RCC 7860 (cell line): ENCODE measurements around the gene PLCL2.
"Not testable (repeated sequence)": the region's sequence is repeated elsewhere in the genome, so short reads cannot be mapped to it uniquely, and the experiment has no call there.

Experiments
- DNase-seq: peaks from one replicate; pipeline ENCODE4 v3.0.0-alpha.2; 2015; ENCODE audit warnings: low spot score
- FAIRE-seq: peaks from 2 replicates; lab custom pipeline; 2012; peaks lifted over from hg19 to GRCh38; lab: Jason Lieb, UNC

PLCL2 gene

DNA sequence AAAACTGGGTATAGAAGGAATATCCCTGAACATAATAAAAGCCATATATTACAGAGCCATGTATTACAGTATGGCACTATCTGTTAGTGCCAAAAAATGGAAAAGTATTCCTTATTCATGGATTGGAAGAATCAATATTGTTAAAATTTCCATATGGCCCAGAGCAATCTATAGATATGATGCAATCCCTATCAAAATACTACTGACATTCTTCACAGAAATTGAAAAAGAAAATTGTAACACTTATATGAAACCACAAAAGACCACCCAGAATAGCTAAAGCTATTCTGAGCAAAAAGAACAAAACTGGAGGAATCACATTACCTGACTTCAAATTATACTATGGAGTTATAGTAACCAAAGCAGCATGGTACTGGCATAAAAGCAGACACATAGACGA is 218.8 kb downstream of the PLCL2 start:
- no peak for DNase-seq
- FAIRE-seq = no peak

GRCh38 chr3:17106801-17107200 is 222.0 kb downstream of the PLCL2 start:
- FAIRE-seq, DNase-seq: not testable (repeated sequence)

DNA sequence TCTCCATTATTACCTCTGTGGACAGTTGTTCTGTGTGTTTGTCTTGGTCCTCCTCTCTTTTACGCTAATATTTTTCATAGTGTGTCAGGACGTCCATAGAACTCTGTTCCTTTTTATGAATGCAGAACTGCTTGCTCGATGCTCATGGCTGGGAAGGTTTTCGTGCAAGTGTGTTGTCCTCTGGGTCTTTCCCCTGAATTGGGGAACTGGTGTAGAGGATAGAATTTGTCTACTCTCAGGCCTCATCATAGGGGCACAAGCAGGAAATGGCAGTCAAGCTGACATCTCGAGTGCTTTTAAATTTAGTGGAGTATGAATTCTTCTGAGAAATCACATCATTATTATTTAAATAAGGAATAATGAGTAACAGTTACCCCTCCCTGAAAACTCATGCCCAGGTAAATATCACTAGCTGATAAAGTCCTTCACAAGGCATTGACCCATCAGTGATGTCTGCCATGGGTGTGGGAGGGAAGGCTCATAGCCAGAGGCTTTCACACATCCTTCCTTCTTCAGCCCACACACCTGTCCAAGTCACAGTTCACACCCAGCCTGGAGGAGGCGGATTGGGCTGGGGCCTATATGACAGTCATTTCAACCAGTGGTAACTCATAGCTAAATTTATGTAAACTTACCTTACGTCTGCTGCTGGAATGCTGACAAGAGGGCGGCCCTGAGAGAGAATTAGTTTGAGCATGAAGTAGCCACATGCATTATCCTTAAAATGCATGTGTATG is 226.1 kb downstream of the PLCL2 start:
- no peak for FAIRE-seq

GRCh38 chr3:17111586-17111985 is 226.8 kb downstream of the PLCL2 start:
- DNase-seq (no peak), FAIRE-seq (no peak)

More for the DNA sequence above, 226.1 kb downstream of the PLCL2 start:
- DNase-seq = no peak

DNA sequence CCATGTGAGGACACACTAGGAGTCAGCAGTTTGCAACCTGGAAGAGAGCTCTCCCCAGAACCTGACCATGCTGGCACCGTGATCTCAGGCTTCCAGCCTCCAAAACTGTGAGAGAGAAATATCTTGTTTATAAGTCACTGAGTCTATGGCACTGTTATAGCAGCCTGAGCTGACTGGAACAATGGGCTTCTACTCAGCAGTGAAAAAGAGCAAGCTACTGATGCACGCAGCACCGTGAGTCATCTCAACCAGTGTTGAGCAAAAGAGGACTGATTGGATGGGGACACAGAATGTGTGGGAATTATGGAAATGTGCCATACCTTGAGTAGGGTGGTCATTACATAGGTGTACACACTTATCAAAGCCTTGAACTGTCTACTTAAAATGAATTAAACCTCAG is 230.4 kb downstream of the PLCL2 start:
- no peak for FAIRE-seq
- no peak for DNase-seq

- no peak for FAIRE-seq
These were observed 231.3 kb downstream of the PLCL2 start for GRCh38 chr3:17116007-17116600.

DNA sequence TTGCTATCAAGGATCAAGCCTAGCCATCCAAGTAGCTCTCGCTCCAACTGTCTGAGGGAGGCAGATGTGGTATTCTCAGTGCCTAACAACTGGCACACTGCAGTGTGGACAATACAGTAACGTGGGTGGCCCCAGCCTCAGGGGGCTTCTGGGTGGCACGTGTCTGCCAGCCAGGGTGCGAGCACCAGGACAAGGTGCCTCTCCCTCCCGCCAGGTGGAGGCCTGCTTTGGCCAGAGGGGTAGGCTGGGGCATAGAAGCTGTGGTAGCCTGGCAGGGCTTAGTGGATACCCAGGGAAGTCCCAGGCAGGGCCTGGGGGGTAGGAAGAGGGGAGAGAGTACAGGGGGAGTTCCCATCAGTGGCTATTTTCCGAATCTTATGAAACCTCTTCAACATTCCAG is 234.0 kb downstream of the PLCL2 start:
- FAIRE-seq = no peak
- DNase-seq = no peak

More at GRCh38 chr3:17116007-17116600, 231.3 kb downstream of the PLCL2 start:
- DNase-seq = no peak

GRCh38 chr3:17119201-17120072 is 234.7 kb downstream of the PLCL2 start:
- FAIRE-seq (no peak), DNase-seq (no peak)

- DNase-seq (no peak), FAIRE-seq (no peak)
These were observed 235.4 kb downstream of the PLCL2 start for GRCh38 chr3:17120115-17120514.

DNA sequence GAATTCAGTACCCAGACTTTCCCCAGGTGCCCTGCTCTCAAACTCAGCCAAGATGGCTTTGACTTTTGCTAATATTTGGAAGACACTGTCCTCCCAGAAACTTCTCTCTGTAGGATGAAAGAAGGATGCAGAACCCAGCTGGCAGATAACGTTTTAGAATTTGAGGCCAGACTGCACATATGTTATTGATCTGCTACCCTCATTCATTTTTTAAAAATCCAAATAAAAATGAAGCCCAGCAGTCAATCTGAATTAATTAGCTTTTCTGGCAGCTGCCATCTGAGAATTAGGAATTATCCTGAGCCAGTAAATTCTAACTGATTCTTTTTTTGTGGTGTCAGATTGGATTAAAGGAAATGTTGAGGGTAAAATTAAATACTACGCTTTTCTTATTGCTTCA is 236.6 kb downstream of the PLCL2 start:
- FAIRE-seq = no peak
- no peak for DNase-seq

DNA sequence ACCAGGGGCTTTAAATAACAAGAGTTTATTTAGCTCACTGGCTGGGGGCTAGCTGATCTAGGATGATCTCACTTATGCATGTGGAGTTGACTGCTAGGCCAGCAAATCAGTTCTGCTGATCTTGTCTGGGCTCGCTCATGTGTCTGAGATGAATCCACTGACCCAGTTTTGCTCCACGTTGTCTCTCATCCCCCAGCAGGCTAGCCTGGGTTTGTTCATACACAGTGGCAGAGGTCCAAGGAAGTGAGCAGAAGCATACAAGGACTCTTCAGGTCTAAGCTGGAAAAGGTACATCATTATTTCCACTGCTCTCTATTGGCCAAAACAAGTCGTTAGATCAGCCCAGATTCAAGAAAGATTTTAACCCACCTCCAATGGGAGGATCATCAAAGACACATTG is 238.0 kb downstream of the PLCL2 start:
- FAIRE-seq = no peak
- DNase-seq = no peak

GRCh38 chr3:17125738-17126442 is 241.1 kb downstream of the PLCL2 start:
- no peak for DNase-seq

GRCh38 chr3:17128671-17129070 is 243.9 kb downstream of the PLCL2 start:
- not testable (repeated sequence) for FAIRE-seq, DNase-seq

More at GRCh38 chr3:17125738-17126442, 241.1 kb downstream of the PLCL2 start:
- FAIRE-seq = no peak

DNA sequence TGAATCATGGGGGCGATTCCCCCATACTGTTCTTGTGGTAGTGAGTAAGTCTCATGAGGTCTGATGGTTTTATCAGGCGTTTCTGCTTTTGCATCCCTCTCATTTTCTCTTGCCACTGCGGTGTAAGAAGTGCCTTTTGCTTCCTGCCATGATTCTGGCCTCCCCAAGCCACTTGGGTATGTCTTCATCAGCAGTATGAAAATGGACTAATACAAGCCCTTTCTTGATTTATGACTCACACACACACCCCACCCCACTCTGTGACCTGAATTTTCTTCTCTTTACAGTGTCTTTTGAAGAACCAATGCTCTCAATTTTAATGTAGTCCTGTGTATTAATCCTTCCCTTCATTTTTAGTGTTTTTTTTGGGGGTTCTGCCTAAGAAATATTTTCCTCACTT is 244.8 kb downstream of the PLCL2 start:
- DNase-seq (no peak), FAIRE-seq (no peak)

GRCh38 chr3:17130956-17131355 is 246.2 kb downstream of the PLCL2 start:
- FAIRE-seq (no peak), DNase-seq (no peak)

- FAIRE-seq (no peak), DNase-seq (no peak)
These were observed 247.7 kb downstream of the PLCL2 start for GRCh38 chr3:17132286-17133115.

- FAIRE-seq = no peak
- DNase-seq = no peak
These were observed 249.1 kb downstream of the PLCL2 start for GRCh38 chr3:17133632-17134545.

DNA sequence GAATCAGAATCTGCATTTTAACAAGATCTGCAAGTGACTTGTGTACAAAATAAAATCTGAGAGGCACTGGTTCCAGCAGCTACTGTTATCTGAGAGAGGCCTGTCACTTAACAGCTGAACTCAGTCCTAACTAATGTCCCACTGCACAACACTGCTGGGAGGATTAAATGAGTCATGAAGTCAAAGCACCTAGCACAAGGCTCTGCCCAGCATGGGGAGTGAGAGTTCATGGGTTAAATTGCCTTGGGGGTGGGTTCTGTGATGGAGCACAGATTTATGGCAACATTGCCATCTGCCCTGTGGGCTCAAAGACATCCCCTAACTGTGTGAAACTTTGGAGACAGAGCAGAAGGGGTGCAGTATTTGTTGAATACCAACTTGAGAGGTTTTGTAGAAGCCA is 250.9 kb downstream of the PLCL2 start:
- no peak for FAIRE-seq

DNA sequence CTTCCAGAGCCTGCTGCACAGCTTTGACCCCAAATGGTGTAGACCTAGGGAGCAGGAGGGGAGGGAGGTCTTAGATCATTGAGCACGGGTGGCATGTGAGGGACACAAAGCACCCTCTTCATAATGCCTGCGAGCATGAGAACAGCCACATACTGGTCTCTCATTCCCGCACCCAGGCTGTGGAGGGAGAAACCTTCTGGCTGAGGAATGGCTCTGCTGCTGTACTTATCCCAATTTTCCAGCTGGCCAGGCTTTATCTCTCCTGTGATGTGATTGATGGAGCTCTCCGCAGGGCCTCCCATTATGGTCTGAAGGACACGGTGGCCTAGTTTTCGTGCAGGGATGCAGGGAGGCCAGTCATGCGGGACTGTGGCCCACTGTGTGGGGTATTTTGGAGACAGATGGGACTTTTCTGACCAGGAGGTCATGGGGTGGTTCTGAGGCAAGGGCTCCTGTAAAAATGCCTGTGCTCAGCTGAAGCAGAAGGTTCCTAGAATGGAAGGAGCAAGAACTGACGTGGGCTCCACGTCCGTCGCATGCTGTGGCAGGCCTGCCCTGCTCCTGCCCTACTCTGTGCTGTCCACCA is 251.5 kb downstream of the PLCL2 start:
- DNase-seq = no peak
- no peak for FAIRE-seq

More for the DNA sequence above, 250.9 kb downstream of the PLCL2 start:
- no peak for DNase-seq
